Memory B cell (primary cell): ENCODE data around the gene CDCA7.
"Not testable (repeated sequence)": the region's sequence is repeated elsewhere in the genome, so short reads cannot be mapped to it uniquely, and the experiment has no call there.

Experiments used
- ATAC-seq: fragments of 150-1000 bp; cut with Tn5 transposase; 2 replicates; pipeline ENCODE4 v1.10.0; 2021; ENCODE audit warnings: low read depth, mild to moderate bottlenecking, moderate library complexity
- DNase-seq, 2 donors: peaks; one replicate each; pipeline ENCODE4 v3.0.0; 2022; ENCODE audit warnings: low spot score in 2 of 2
- H3K27ac Mint-ChIP-seq: one replicate; pipeline ENCODE4 v1.8.0; 2022; ENCODE audit warnings: mild to moderate bottlenecking, moderate library complexity, mixed read lengths
- H3K27me3 Mint-ChIP-seq: one replicate; pipeline ENCODE4 v1.8.0; 2022; ENCODE audit warnings: mixed read lengths
- H3K36me3 Mint-ChIP-seq: one replicate; pipeline ENCODE4 v1.8.0; 2022; ENCODE audit warnings: mild to moderate bottlenecking, mixed read lengths
- H3K4me1 Mint-ChIP-seq: one replicate; pipeline ENCODE4 v1.8.0; 2022; ENCODE audit warnings: mixed read lengths
- H3K4me3 Mint-ChIP-seq: one replicate; pipeline ENCODE4 v1.8.0; 2022; ENCODE audit warnings: mild to moderate bottlenecking, moderate library complexity, mixed read lengths
- H3K9me3 Mint-ChIP-seq: one replicate; pipeline ENCODE4 v1.8.0; 2022; ENCODE audit warnings: mixed read lengths

The CDCA7 gene

DNA sequence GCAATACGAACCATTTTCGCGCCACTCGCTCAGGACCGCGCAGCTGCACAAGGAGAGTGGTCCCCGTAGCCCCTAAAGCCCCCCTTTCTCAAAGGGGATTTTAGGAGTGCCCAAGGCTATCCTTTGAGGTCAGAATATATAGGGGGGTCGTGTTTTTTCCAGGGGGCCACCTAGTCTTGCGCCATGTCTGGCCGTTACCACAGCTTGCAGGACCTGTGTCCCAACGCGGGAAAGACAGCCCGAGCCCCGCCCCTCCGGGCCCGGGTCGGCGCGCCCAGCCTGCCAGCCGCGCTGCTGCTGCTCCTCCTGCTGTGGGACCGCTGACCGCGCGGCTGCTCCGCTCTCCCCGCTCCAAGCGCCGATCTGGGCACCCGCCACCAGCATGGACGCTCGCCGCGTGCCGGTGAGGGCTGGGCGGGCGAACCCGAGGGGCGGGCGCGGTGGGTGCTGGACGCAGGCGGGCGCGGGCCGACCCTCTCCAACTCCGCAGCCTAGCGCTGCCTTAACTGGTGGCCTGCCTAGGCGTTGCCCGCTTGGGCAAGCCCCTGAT is at the start of gene CDCA7:
Gene CDCA7 (plus strand): TSS at position 291 of the 550 bp plus-strand sequence. CDS start 92 bp downstream, at position 383.
- DNase-seq (peak; percentile 10 to 53), ATAC-seq (peak; percentile 47)
- Mint-ChIP-seq H3K4me1 (peaks cover 21% of the 10 kb centered on the region), H3K27ac (peak within 1 kb of the TSS; percentile 38), H3K36me3 (no peaks in the 10 kb centered on the region), H3K9me3 (no peaks in the 10 kb centered on the region), H3K27me3 (peaks cover 23% of the 10 kb centered on the region), H3K4me3 (peak within 1 kb of the TSS; percentile 88)

DNA sequence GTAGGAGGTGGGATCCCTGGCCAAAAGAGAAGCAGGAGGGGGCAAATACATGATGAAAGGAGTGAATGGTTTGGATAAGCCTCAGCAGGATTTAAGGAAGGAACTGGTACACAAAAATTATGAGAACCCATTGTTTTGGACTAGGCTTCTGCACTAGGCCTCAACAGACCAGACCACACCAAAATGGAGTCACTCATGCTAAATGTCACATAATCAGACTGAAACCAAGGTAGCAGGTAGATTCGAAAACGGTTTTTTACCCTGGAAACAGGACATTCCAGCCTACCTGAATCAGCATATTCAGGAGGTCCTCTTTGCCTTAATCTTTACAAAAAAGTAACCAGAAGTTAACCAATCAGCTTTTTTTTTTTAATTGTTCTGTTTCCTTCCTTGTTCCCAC is 49.4 kb upstream of the CDCA7 start:
- Mint-ChIP-seq H3K27ac (no peak overlapping the region), H3K36me3 (no peaks in the 10 kb centered on the region), H3K27me3 (peaks cover 6% of the 10 kb centered on the region), H3K9me3 (peaks cover 5% of the 10 kb centered on the region), H3K4me3 (no peak overlapping the region), H3K4me1 (peaks cover 9% of the 10 kb centered on the region)
- DNase-seq (no peak), ATAC-seq (no peak)

DNA sequence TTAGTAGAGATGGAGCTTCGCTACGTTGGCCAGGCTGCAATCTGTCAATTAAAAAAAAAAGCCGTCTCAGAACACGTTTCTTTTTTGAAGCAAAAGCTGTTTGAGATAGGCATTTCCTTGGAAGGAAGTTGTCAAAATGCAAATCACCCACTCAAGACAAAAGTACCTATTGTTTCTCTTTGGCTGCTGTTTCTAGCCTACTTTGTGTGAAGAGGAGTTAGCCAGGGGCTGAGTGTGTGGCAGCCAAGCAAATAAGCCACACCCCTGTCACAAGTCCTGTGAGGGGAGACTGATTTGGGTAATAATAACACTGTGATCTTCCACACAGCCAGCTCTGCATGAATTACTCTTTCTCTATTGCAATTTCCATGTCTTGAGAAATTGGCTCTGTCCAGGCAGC is 47.4 kb upstream of the CDCA7 start:
- ATAC-seq (peak; percentile 89), DNase-seq (no peak)
- Mint-ChIP-seq H3K4me1 (peaks cover 9% of the 10 kb centered on the region), H3K36me3 (no peaks in the 10 kb centered on the region), H3K4me3 (peak overlapping the region; percentile 30), H3K9me3 (no peaks in the 10 kb centered on the region), H3K27ac (peak overlapping the region; percentile 10), H3K27me3 (peaks cover 5% of the 10 kb centered on the region)

DNA sequence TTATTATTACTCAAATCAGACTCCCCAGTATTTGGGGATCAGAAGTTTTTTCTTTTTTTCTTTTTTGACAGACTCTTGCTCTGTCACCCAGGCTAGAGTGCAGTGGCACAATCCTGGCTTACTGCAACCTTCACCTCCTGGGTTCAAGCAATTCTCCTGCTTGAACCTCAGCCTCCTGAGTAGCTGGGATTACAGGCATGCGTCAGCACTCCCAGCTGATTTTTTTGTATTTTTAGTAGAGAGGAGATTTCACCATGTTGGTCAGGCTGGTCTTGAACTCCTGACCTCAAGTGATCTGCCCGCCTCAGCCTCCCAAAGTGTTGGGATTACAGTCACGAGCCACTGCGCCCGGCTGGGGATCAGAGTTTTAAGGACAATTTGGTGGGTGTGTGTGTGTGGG is 45.3 kb upstream of the CDCA7 start:
- not testable (repeated sequence) for DNase-seq, H3K4me1 Mint-ChIP-seq, ATAC-seq, H3K4me3 Mint-ChIP-seq, H3K36me3 Mint-ChIP-seq, H3K9me3 Mint-ChIP-seq, H3K27ac Mint-ChIP-seq, H3K27me3 Mint-ChIP-seq

DNA sequence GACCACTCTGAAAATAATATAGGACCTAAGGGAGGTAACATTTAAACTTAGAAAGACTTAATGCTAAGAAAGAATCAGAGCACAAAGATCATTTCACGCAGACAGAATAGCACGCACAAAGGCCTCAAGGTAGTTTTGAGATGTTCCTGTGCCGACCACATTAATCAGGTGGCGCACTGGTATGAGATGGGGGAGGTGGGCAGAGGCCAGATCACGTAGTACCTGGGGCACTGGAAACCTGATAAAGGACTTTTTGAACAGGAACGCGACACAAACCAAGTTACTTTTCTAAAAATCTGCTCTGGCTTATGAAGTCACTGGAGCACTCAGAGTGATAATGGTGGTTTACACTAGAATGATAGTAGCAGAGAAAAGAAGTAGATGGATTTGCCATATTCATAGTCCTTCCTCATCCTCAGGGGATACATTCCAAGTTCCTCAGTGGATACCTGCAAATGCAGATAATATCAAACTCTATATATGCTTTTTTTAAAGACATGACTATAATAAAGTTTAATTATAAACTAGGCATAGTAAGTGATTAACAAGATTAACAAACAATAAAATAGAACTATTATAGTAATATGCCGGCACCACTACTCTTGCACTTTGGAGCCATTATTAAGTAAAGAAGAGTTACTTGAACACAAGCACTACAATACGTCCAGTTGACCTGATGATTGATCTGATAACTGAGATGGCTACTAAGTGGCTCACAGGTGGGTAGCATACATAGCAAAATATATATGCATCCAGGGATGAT is 42.6 kb upstream of the CDCA7 start:
- H3K4me1 Mint-ChIP-seq: peaks cover 5% of the 10 kb centered on the region
- H3K27ac Mint-ChIP-seq: no peak overlapping the region
- no peak for DNase-seq
- ATAC-seq: no peak
- H3K36me3 Mint-ChIP-seq: no peaks in the 10 kb centered on the region
- no peaks in the 10 kb centered on the region for H3K9me3 Mint-ChIP-seq
- H3K27me3 Mint-ChIP-seq: peaks cover 5% of the 10 kb centered on the region
- no peak overlapping the region for H3K4me3 Mint-ChIP-seq

DNA sequence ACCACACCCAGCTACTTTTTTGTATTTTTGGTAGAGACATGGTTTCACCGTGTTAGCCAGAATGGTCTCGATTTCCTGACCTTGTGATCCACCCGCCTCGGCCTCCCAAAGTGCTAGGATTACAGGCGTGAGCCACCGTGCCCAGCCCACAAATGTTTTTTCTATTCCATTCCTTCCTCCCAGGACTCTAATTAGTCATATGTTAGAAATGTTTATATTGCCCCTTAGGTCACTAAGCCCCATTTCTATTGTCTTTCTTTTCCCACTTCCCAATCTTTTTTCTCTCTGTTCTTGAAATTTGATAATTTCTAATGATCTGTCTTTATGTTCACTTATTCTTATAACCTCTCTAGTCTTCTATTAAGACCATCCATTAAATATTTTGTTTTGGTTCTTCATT is 31.3 kb upstream of the CDCA7 start:
- H3K4me3 Mint-ChIP-seq: no peak overlapping the region

DNA sequence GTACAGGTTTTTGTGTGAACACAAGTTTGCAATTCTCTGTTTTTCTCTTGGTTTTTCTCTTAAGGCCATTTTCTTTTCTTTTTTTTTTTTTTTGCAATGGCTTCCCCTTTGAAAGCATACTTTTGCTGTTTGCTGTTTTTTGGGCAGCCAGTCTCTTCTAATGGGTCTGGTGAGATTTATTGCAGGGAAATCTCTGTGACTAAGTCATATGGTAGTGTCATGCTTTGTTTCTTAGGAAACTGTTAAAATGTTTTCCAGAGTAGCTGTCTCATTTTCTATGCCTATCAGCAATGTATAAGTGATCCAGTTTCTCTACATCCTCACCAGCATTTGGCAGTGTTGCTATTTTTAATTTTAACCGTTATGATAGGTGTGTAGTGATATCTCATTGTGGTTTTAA is 27.9 kb upstream of the CDCA7 start:
- no peak overlapping the region for H3K4me3 Mint-ChIP-seq
- DNase-seq (no peak), ATAC-seq (no peak)
- no peak overlapping the region for H3K27ac Mint-ChIP-seq
- H3K27me3 Mint-ChIP-seq: peaks cover 3% of the 10 kb centered on the region
- H3K9me3 Mint-ChIP-seq: peaks cover 14% of the 10 kb centered on the region
- H3K4me1 Mint-ChIP-seq: no peaks in the 10 kb centered on the region
- H3K36me3 Mint-ChIP-seq: peaks cover 7% of the 10 kb centered on the region

More for the DNA sequence above, 31.3 kb upstream of the CDCA7 start:
- H3K27me3 Mint-ChIP-seq: no peaks in the 10 kb centered on the region
- peaks cover 17% of the 10 kb centered on the region for H3K9me3 Mint-ChIP-seq
- no peak for ATAC-seq
- H3K4me1 Mint-ChIP-seq: no peaks in the 10 kb centered on the region
- H3K27ac Mint-ChIP-seq: no peak overlapping the region
- DNase-seq: no peak
- H3K36me3 Mint-ChIP-seq: peaks cover 3% of the 10 kb centered on the region

DNA sequence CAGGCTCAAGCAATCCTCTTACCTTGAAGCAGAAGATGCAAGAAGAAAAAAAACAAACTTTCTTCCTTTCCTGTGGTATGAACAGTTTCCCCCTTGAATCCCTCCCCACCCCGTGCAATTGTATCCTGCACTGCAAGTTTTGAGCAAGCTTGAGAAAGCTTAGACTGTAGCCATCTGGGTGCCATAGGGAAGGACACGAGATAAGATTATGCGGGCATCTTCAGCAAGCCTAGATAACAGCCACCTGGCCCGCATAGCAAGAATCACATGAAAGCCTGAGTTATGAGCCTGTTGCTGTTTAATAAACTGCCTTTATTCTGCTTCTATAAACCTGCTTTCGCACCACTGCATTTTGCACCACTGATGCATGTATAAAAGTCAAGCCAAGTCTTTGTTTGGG is 27.3 kb upstream of the CDCA7 start:
- H3K27ac Mint-ChIP-seq: no peak overlapping the region
- peaks cover 7% of the 10 kb centered on the region for H3K36me3 Mint-ChIP-seq
- ATAC-seq (no peak), DNase-seq (no peak)
- H3K4me1 Mint-ChIP-seq: no peaks in the 10 kb centered on the region
- H3K27me3 Mint-ChIP-seq: peaks cover 3% of the 10 kb centered on the region
- no peak overlapping the region for H3K4me3 Mint-ChIP-seq
- peaks cover 15% of the 10 kb centered on the region for H3K9me3 Mint-ChIP-seq

DNA sequence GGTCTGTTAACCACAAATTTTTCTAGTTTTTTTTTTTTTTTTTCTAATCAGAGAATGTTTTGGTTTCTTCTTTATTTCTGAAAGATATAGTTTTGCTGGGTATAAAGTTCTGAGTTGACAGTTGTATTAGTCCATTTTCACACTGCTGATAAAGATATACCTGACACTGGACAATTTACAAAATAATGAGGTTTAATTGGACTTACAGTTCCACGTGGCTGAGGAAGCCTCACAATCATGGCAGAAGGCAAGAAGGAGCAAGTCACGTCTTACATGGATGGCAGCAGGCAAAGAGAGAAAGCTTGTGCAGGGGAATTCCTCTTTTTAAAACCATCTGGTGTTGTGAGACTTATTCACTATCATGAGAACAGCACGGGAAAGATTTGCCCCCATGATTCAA is 21.7 kb upstream of the CDCA7 start:
- not testable (repeated sequence) for ATAC-seq, H3K27me3 Mint-ChIP-seq

DNA sequence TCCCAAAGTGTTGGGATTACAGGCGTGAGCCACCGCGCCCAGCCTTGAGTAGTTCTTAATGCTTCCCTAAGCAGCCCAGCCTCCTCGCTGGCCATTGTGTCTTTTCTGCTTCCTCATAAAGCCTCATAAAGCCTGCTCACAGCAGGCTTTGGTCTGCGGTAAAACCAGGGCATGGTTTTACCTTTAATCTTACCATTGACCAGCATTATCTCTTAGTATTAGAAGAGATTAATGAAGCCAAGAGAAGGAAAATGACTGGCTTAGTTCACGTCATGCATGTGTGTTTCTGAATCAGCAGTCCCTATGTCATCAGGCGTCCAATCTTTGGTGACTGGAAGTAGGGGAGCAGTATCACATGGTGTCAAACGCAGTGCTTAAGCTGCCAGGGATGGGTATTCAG is 14.9 kb upstream of the CDCA7 start:
- Mint-ChIP-seq H3K27me3 (peaks cover 3% of the 10 kb centered on the region), H3K4me3 (no peak overlapping the region), H3K27ac (no peak overlapping the region), H3K4me1 (no peaks in the 10 kb centered on the region), H3K9me3 (no peaks in the 10 kb centered on the region), H3K36me3 (no peaks in the 10 kb centered on the region)
- ATAC-seq (no peak), DNase-seq (no peak)

More for the DNA sequence above, 21.7 kb upstream of the CDCA7 start:
- not testable (repeated sequence) for H3K4me3 Mint-ChIP-seq, DNase-seq, H3K4me1 Mint-ChIP-seq, H3K27ac Mint-ChIP-seq, H3K36me3 Mint-ChIP-seq
- H3K9me3 Mint-ChIP-seq: peaks cover 17% of the 10 kb centered on the region

DNA sequence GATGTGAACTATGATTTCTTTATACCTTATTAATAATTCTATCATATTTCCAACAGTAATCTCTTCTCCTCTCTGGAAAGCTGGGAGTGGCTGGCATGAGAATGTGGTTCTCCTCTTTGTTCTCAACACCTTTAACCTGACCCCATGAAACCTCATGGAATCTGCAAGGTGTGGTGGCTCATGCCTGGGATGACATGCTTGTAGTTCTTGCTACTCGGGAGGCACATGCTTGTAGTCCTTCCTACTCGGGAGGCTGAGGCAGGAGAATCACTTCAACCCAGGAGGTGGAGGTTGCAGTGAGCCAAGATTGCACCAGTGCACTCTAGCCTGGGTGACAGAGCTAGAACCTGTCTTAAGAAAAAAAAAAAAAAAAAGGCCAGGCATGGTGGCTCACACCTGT is 10.8 kb upstream of the CDCA7 start:
- Mint-ChIP-seq H3K4me3 (no peak overlapping the region), H3K36me3 (no peaks in the 10 kb centered on the region), H3K27ac (no peak overlapping the region), H3K27me3 (no peaks in the 10 kb centered on the region), H3K9me3 (peaks cover 6% of the 10 kb centered on the region), H3K4me1 (no peaks in the 10 kb centered on the region)
- DNase-seq: no peak
- no peak for ATAC-seq

DNA sequence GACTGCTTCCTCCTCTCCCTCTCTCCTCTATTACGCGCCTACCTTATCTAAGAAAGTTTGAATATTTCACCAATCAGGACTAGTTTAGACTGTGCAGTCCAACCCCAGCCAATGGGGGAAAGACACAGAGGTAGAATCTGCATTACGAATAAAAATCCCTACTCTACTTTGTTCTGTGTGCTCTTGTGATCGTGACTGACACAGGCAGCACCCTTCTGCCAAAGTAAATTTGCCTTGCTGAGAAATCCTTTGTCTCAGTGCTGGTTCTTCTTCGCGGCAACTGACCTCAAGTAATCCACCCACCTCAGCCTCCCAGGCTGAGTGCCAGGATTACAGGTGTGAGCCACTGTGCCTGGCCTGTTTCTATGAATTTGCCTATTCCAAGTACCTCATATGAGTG is 8.6 kb upstream of the CDCA7 start:
- Mint-ChIP-seq H3K36me3 (no peaks in the 10 kb centered on the region), H3K4me3 (no peak overlapping the region), H3K27me3 (no peaks in the 10 kb centered on the region), H3K4me1 (peaks cover 2% of the 10 kb centered on the region), H3K9me3 (peaks cover 6% of the 10 kb centered on the region), H3K27ac (no peak overlapping the region)
- ATAC-seq: no peak
- no peak for DNase-seq

DNA sequence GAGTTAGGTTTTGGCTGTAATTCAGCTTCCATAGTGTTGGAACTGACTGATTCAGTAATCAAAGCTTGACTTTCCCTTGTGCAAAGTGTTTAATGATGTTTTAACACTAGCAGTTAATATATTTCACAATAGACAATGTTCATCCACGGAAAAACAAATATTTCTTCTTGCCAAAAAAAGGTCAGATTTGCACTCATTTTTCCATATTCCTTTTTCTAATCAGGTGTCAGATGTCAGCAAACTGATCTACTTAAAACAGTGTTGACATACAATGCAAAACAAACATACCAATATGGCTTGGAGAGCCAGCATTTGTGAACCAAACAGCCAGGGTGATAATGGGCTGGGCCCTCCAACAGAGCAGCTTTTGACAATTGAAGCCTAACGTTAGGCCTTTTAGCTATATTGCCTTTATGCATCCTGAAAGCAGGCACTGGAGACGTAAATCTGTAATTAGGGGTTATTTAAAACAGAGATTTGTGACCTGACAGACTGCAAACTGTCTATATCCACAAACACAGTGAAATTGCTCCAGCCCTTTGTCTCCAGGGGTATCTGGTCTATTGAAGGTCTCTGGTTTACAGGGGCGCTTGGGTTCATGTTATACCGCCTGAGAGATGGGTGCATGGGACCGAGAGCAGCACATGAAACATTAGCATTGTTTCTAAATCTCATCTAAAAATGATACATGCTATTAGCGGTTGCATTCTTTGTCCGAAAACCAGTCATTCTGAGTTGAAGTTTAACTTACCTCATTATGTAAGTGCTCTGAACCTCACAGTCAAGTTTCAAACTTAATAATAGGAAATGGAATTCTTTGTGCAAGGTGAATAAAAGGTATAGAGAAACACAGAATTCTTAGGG is 7.1 kb upstream of the CDCA7 start:
- Mint-ChIP-seq H3K4me1 (peaks cover 2% of the 10 kb centered on the region), H3K9me3 (peaks cover 6% of the 10 kb centered on the region), H3K36me3 (no peaks in the 10 kb centered on the region), H3K4me3 (no peak overlapping the region), H3K27me3 (peaks cover 4% of the 10 kb centered on the region), H3K27ac (no peak overlapping the region)
- DNase-seq: no peak
- no peak for ATAC-seq

DNA sequence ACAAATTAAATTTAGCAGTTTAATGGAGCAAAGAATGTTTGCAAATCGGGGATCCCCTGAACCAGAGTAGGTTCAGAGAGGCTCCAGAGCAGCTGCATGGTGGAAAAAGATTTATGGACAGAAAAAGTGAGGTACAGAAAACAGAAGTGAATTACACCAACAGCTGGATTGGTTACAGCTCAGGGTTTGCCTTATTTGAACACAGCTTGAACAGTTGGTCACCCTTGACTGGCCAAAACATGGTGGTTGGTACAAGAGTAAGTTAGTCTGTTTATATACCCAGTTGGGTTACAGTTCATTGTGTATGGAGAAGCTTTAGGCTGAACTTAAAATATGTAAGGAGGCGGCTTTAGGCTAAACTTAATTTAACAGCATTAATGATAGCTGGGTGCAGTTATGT is 5.4 kb upstream of the CDCA7 start:
- no peaks in the 10 kb centered on the region for H3K36me3 Mint-ChIP-seq
- H3K27ac Mint-ChIP-seq: no peak overlapping the region
- no peak for DNase-seq
- ATAC-seq: no peak
- H3K4me1 Mint-ChIP-seq: peaks cover 7% of the 10 kb centered on the region
- H3K27me3 Mint-ChIP-seq: peaks cover 12% of the 10 kb centered on the region
- H3K4me3 Mint-ChIP-seq: no peak overlapping the region
- peaks cover 6% of the 10 kb centered on the region for H3K9me3 Mint-ChIP-seq
